Upper lobe of left lung (tissue), 6 donors: ENCODE results near the gene CRACDL. TPM values are rescaled to one million over a fixed set of nuclear protein-coding genes. Genes with fewer than 3 reads are reported as not detected.
A peak's percentile ranks its signal among the peaks of the same experiment; 100 is the strongest.

Experiments
- ATAC-seq, 2 donors: fragments of 200-7000 bp; cut with Tn5 transposase; one replicate each; pipeline ENCODE4 v1.9.1; 2022; ENCODE audit warnings: mild to moderate bottlenecking in 2 of 2, moderate library complexity in 2 of 2; ENCODE audit not compliant: low FRiP score in 2 of 2
- DNase-seq, 2 donors: peaks; one replicate each; pipeline ENCODE4 v3.0.0-alpha.2; 2019 to 2020
- H3K27ac ChIP-seq, 4 donors: fragments of 200-600 bp; sonication (generic); one replicate each; pipeline ENCODE4 v1.5.1; 2016 to 2019
- H3K27me3 ChIP-seq, 4 donors: fragments of 200-600 bp; sonication (generic); one replicate each; pipeline ENCODE4 v1.5.1; 2017 to 2019
- H3K36me3 ChIP-seq, 4 donors: fragments of 200-600 bp; sonication (generic); one replicate each; pipeline ENCODE4 v1.5.1; 2016 to 2019
- H3K4me1 ChIP-seq, 4 donors: fragments of 200-600 bp; sonication (generic); one replicate each; pipeline ENCODE4 v1.5.1; 2018 to 2019
- H3K4me3 ChIP-seq, 4 donors: fragments of 200-600 bp; sonication (generic); one replicate each; pipeline ENCODE4 v1.5.1; 2017 to 2019; ENCODE audit warnings: mild to moderate bottlenecking in 2 of 4, moderate library complexity in 1 of 4
- H3K9me3 ChIP-seq, 4 donors: fragments of 200-600 bp; sonication (generic); one replicate each; pipeline ENCODE4 v1.5.1; 2018 to 2019
- EP300 ChIP-seq, 4 donors: sonication (generic); formaldehyde crosslinking; IDR thresholded peaks; one replicate each; pipeline ENCODE4 v1.5.1; 2017; ENCODE audit warnings: antibody characterized with exemption in 4 of 4, control low read depth in 2 of 4
- POLR2A ChIP-seq, 4 donors: fragments of 450-650 bp; IDR thresholded peaks; one replicate each; pipeline ENCODE4 v1.5.1; 2016 to 2017; ENCODE audit warnings: antibody characterized with exemption in 4 of 4, mild to moderate bottlenecking in 2 of 4
- POLR2AphosphoS5 ChIP-seq, 2 donors: sonication (generic); formaldehyde crosslinking; IDR thresholded peaks; one replicate each; pipeline ENCODE4 v1.5.1; 2017; ENCODE audit warnings: antibody characterized with exemption in 2 of 2
- WGBS, 2 donors: methylation state at CpG; one replicate each; pipeline ENCODE4 v1.1.5; 2017 to 2018; 5-methylcytosine and 5-hydroxymethylcytosine counted together
- total RNA-seq, 6 donors: library from RNA; depleted of rRNA in 4 of 6; stranded (reverse); fragments of >200 nt in 4 of 6; gene quantifications; one replicate each; pipeline versions ENCODE4 v1.1.0 to v1.2.1, GENCODE V29; 2016 to 2021
- TF ChIP-seq, protein P1 (sequence below), 6 experiments: fragments of 450-650 bp in 4 of 6; fragments of 200-600 bp in 2 of 6; sonication (generic) in 2 of 6; IDR thresholded peaks; one replicate each; pipeline ENCODE4 v1.5.1; 2016 to 2019; ENCODE audit warnings: antibody characterized with exemption in 6 of 6
- donor health status: DM: no; HTN: no; CAD: no; lungs with moderate emphysema.
- donor health status: DM: no; HTN: yes; CAD: no; lungs with severe emphysema.

CRACDL gene
- total RNA-seq, 6 donors from 2014 or later = 14.6 to 33.4 (median 20.2) TPM

DNA sequence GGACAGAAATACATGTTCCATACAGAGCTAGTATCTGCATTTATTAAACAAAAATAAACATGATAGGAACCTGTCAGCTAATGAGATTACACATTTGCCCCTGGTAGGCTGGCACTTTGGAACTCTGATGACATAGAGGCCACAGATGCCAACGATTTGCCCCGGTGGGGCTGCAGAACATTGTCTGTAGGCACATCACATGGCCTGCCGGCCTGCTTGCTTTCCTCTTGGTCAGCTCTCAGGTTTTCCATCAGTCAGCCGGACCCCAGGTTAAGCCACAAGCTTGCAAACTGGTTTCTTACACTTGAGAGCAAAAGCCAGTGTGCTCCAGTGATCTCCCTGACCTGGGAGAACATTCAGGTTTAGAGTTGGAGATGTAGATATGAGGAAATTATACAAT lies 60.3 kb downstream of the CRACDL start:
- H3K4me1 ChIP-seq = no peaks in the 10 kb centered on the region
- no peaks in the 10 kb centered on the region for H3K36me3 ChIP-seq
- TF ChIP-seq EP300 (IDR thresholded peaks at IDR 0.05) = no peak
- TF ChIP-seq POLR2A (IDR thresholded peaks at IDR 0.05) = no peak
- TF ChIP-seq, protein P1, sequence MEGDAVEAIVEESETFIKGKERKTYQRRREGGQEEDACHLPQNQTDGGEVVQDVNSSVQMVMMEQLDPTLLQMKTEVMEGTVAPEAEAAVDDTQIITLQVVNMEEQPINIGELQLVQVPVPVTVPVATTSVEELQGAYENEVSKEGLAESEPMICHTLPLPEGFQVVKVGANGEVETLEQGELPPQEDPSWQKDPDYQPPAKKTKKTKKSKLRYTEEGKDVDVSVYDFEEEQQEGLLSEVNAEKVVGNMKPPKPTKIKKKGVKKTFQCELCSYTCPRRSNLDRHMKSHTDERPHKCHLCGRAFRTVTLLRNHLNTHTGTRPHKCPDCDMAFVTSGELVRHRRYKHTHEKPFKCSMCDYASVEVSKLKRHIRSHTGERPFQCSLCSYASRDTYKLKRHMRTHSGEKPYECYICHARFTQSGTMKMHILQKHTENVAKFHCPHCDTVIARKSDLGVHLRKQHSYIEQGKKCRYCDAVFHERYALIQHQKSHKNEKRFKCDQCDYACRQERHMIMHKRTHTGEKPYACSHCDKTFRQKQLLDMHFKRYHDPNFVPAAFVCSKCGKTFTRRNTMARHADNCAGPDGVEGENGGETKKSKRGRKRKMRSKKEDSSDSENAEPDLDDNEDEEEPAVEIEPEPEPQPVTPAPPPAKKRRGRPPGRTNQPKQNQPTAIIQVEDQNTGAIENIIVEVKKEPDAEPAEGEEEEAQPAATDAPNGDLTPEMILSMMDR (IDR thresholded peaks at IDR 0.05) = no peak
- no peak for TF ChIP-seq POLR2AphosphoS5 (IDR thresholded peaks at IDR 0.05)
- no peak overlapping the region for H3K27ac ChIP-seq
- WGBS, 2 donors = 76 to 84% methylated on average over 4 of the region's 4 CpGs
- H3K27me3 ChIP-seq = no peaks in the 10 kb centered on the region
- H3K9me3 ChIP-seq = no peaks in the 10 kb centered on the region
- no peak for DNase-seq
- ATAC-seq = no peak
- no peak overlapping the region for H3K4me3 ChIP-seq

DNA sequence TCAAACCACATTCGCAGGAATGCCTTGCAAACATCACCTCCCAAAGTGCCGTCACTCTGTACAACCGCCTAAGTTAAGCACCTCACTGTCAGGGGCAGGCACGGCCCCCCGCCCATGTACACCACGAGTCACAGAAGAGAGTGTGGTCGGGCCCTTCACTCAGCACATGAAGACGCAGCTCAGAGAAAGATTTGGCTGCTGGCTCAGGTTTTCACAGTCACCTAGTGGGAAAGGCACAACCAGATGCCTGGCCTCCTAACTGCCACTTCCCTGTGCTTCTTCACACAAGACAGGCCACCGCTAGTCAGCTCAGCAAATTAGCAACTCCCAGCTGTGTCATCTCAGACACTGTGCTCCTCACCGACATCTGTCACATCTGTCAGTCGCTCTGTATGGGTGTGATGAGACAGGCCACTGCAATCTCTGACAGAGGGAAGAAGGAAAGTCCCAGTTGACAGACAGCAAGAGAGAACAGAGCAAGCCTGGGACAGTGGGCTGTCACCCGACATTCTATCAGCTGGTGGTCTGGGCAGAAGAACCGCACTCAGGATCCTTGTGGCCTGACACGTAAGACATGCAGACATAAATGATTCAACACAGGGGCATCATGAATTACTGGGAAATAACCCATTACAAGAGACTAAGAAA lies 60.8 kb downstream of the CRACDL start:
- 71 to 80% methylated on average over 11 to 14 of the region's 14 CpGs for WGBS, 2 donors
- Histone ChIP-seq H3K4me3 (no peak overlapping the region), H3K27me3 (no peaks in the 10 kb centered on the region), H3K9me3 (no peaks in the 10 kb centered on the region), H3K27ac (no peak overlapping the region), H3K36me3 (no peaks in the 10 kb centered on the region), H3K4me1 (peaks cover 0 to 5% (median 4%) of the 10 kb centered on the region in 4 donors)
- DNase-seq (no peak), ATAC-seq (no peak)
- TF ChIP-seq, protein P1 (IDR thresholded peaks at IDR 0.05) = no peak
- no peak for TF ChIP-seq POLR2A (IDR thresholded peaks at IDR 0.05)
- TF ChIP-seq EP300 (IDR thresholded peaks at IDR 0.05) = no peak
- TF ChIP-seq POLR2AphosphoS5 (IDR thresholded peaks at IDR 0.05) = no peak

DNA sequence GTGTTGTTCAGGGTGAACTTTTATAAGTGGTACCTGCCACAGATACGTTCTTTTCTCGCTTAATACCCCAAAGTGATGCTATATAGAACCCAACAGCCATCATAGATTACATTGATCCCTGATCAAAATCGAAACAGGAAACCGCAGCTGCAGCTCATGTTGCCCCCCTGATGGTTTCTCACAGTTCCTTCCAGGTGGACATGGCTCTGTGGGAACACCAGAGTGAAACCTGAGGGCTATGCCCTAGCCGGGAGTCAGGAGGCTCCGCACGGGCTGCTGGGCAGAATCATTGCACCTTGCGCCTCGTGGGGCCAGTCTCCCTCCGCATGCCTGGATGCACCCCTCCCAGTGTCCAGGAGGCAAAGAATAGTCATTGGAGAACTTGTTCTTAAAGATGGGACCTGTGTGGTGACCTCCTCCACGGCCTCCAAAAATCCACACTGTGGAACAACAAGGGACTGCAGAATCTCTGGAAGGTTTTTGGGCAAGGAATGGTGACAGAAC lies 61.8 kb downstream of the CRACDL start:
- TF ChIP-seq, protein P1 (IDR thresholded peaks at IDR 0.05) = no peak
- TF ChIP-seq POLR2AphosphoS5 (IDR thresholded peaks at IDR 0.05) = no peak
- no peak for TF ChIP-seq EP300 (IDR thresholded peaks at IDR 0.05)
- TF ChIP-seq POLR2A (IDR thresholded peaks at IDR 0.05) = no peak
- Histone ChIP-seq H3K27ac (no peak overlapping the region), H3K27me3 (no peaks in the 10 kb centered on the region), H3K9me3 (no peaks in the 10 kb centered on the region), H3K4me1 (peaks cover 0 to 7% (median 5%) of the 10 kb centered on the region in 4 donors), H3K4me3 (no peak overlapping the region), H3K36me3 (no peaks in the 10 kb centered on the region)
- ATAC-seq (no peak), DNase-seq (peak in 1 of 2 donors; percentile 52)
- WGBS, 2 donors = 88 to 91% methylated on average over 11 of the region's 11 CpGs

DNA sequence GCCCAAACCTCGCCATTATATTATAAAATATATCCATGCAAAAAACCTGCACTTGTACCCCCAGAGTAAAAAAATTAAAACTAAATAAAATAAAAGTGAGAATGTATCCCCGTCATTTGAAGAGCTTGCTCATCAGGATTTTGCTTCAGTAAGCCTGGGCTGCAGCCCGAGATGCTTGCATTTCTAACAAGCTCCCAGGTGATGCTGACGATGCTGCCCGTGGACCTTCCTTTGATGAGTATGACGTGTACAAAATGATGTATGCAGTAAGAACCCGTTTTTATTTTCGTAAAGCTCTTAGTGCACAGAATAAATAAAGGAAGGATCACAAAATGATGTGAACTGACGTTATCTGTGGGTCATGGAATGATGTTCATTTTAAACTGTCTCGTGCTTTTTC lies 63.5 kb downstream of the CRACDL start:
- Histone ChIP-seq H3K9me3 (no peaks in the 10 kb centered on the region), H3K4me3 (no peak overlapping the region), H3K27me3 (no peaks in the 10 kb centered on the region), H3K4me1 (peaks cover 0 to 7% (median 5%) of the 10 kb centered on the region in 4 donors), H3K27ac (no peak overlapping the region), H3K36me3 (no peaks in the 10 kb centered on the region)
- DNase-seq (no peak), ATAC-seq (no peak)
- WGBS, 2 donors = 86 to 87% methylated on average over 10 of the region's 10 CpGs
- TF ChIP-seq EP300 (IDR thresholded peaks at IDR 0.05) (no peak), POLR2A (IDR thresholded peaks at IDR 0.05) (no peak), POLR2AphosphoS5 (IDR thresholded peaks at IDR 0.05) (no peak)
- TF ChIP-seq, protein P1 (IDR thresholded peaks at IDR 0.05) = no peak

DNA sequence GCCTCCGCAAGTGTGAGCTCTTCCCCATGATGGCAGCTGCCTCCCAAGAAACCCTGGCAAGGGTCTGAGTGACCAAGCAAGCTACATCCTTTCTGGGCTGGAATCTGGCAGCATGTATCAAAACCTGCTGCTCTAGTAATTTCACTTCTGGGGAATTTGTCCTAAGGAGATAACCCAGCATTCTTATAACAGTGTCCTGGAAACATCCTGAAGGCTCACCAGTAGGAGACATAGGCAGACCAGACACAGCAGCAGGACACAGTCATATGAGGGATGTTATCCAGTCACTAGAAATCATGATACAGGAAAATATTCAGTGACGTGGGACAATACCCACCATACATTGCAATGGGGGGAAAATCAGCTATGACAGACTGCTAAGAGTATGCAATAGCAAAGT lies 64.5 kb downstream of the CRACDL start:
- no peaks in the 10 kb centered on the region for H3K36me3 ChIP-seq
- no peak overlapping the region for H3K27ac ChIP-seq
- WGBS, 2 donors = 87 to 90% methylated on average over 1 to 2 of the region's 2 CpGs
- no peak overlapping the region for H3K4me3 ChIP-seq
- DNase-seq (no peak), ATAC-seq (no peak)
- TF ChIP-seq POLR2AphosphoS5 (IDR thresholded peaks at IDR 0.05) (no peak), EP300 (IDR thresholded peaks at IDR 0.05) (no peak), POLR2A (IDR thresholded peaks at IDR 0.05) (no peak)
- TF ChIP-seq, protein P1 (IDR thresholded peaks at IDR 0.05) = no peak
- H3K9me3 ChIP-seq = no peaks in the 10 kb centered on the region
- H3K4me1 ChIP-seq = peaks cover 0 to 7% (median 5%) of the 10 kb centered on the region in 4 donors
- no peaks in the 10 kb centered on the region for H3K27me3 ChIP-seq
